Liver (tissue), 3 donors: Measurements from ENCODE around the gene CEP89.

ENCODE experiments used
- CTCF ChIP-seq: fragments of 150-350 bp; IDR thresholded peaks from 2 replicates; pipeline ENCODE4 v1.5.1; 2017; ENCODE audit warnings: improper control_type of control experiment, low read depth, low read length; ENCODE audit not compliant: missing input control
- EGR1 ChIP-seq, 2 donors: IDR thresholded peaks; 2 replicates each; pipeline ENCODE4 v1.6.1; 2016 to 2018; ENCODE audit warnings: antibody characterized with exemption in 2 of 2, low read depth in 2 of 2
- MAX ChIP-seq: IDR thresholded peaks from 2 replicates; pipeline ENCODE4 v1.6.1; 2016; ENCODE audit warnings: antibody characterized with exemption
- TAF1 ChIP-seq: conservative IDR thresholded peaks from 2 replicates; pipeline ENCODE4 v1.6.1; 2016; ENCODE audit warnings: antibody characterized with exemption, mild to moderate bottlenecking
- donor health status: healthy.
- donor health status: healthy.

GRCh38 chr19:32902448-32902847, 69.3 kb downstream of the CEP89 start:
- TF ChIP-seq CTCF, result no peak
- no peak for TF ChIP-seq MAX
- TF ChIP-seq TAF1, result no peak
- no peak for TF ChIP-seq EGR1 (IDR thresholded peaks at IDR 0.05; ENCODE audit: low read depth in 2 of 2)
